Measurements from ENCODE around the gene RIMBP2.

- no peak for TF ChIP-seq EZH2 (IDR thresholded peaks at IDR 0.05; ENCODE audit: insufficient read depth, poor library complexity, severe bottlenecking)
- no peak for TF ChIP-seq EZH2phosphoT487 (IDR thresholded peaks at IDR 0.05; ENCODE audit: insufficient read depth, low read depth)
Measured at GRCh38 chr12:130419116-130419515, 297.0 kb downstream of the RIMBP2 start.
